Activated CD8-positive, alpha-beta T cell treated with anti-CD3 and anti-CD28 coated beads for 36 hours (primary cell): ENCODE results near the gene SPATA25. TPM values are rescaled to one million over a fixed set of nuclear protein-coding genes. Genes with fewer than 3 reads are reported as not detected.
"Not testable (repeated sequence)": the region's sequence is repeated elsewhere in the genome, so short reads cannot be mapped to it uniquely, and the experiment has no call there.

Experiments used
- ATAC-seq: fragments of 200-7000 bp; cut with Tn5 transposase; one replicate; pipeline ENCODE4 v1.10.0; 2021; ENCODE audit warnings: mild to moderate bottlenecking, moderate library complexity
- CTCF ChIA-PET: fragments of 350-600 bp; sonication (Branson Sonifier 250); formaldehyde crosslinking; loops from one replicate; lab custom pipeline; 2021; ENCODE audit warnings: antibody characterized with exemption; lab: Charles Lee
- POLR2A ChIA-PET: fragments of 350-600 bp; sonication (Branson Sonifier 250); formaldehyde crosslinking; loops from one replicate; lab custom pipeline; 2021; ENCODE audit warnings: antibody characterized with exemption; lab: Charles Lee
- DNase-seq: peaks from one replicate; pipeline ENCODE4 v3.0.0-alpha.2; 2020
- H3K27ac Mint-ChIP-seq: one replicate; pipeline ENCODE4 v1.8.0; 2021; ENCODE audit warnings: mild to moderate bottlenecking, mixed read lengths
- H3K27me3 Mint-ChIP-seq: one replicate; pipeline ENCODE4 v1.8.0; 2021; ENCODE audit warnings: mixed read lengths
- H3K36me3 Mint-ChIP-seq: one replicate; pipeline ENCODE4 v1.8.0; 2021; ENCODE audit warnings: low read depth, mixed read lengths
- H3K4me1 Mint-ChIP-seq: one replicate; pipeline ENCODE4 v1.8.0; 2021; ENCODE audit warnings: low read depth, mixed read lengths
- H3K4me3 Mint-ChIP-seq: one replicate; pipeline ENCODE4 v1.8.0; 2021; ENCODE audit warnings: mild to moderate bottlenecking, moderate library complexity, mixed read lengths
- H3K9me3 Mint-ChIP-seq: one replicate; pipeline ENCODE4 v1.8.0; 2021; ENCODE audit warnings: mixed read lengths
- CTCF ChIP-seq: fragments of 200-600 bp; IDR thresholded peaks from one replicate; pipeline ENCODE4 v1.8.0; 2022; ENCODE audit warnings: antibody characterized with exemption, mild to moderate bottlenecking
- intact Hi-C: fragments of 100-400 bp; cut with micrococcal nuclease; formaldehyde crosslinking; loops from one replicate; pipeline ENCODE4 v1.10.0; 2022
- total RNA-seq, 2 experiments: library from RNA; stranded (reverse); gene quantifications; one replicate each; pipeline ENCODE4 v1.2.3, GENCODE V29; 2021

The SPATA25 gene
- total RNA-seq, 2 experiments from 2014 or later: 0.58 to 0.74 TPM

GRCh38 chr20:45905505-45906079 is 18.2 kb upstream of the SPATA25 start:
- no peak overlapping the region for H3K4me3 Mint-ChIP-seq
- intact Hi-C loops: no loop called here
- H3K36me3 Mint-ChIP-seq: no peaks in the 10 kb centered on the region
- DNase-seq: no peak
- peaks cover 2% of the 10 kb centered on the region for H3K4me1 Mint-ChIP-seq
- no peak for ATAC-seq
- no peaks in the 10 kb centered on the region for H3K9me3 Mint-ChIP-seq
- TF ChIP-seq CTCF: no peak
- no peaks in the 10 kb centered on the region for H3K27me3 Mint-ChIP-seq
- ChIA-PET CTCF (interaction anchor here (0.6 to 1.6 kb wide), 5 partner anchors 20 to 106 kb away, joined by 3 to 11 read pairs (median 3); partner anchors contain the start of gene PCIF1), POLR2A (interaction anchor here (0.8 to 2.6 kb wide), 6 partner anchors 9 to 46 kb away, joined by 3 to 11 read pairs (median 4); partner anchors contain the start of genes CTSA, NEURL2 and ZSWIM1)
- H3K27ac Mint-ChIP-seq: no peak overlapping the region

GRCh38 chr20:45904583-45905504 is 17.4 kb upstream of the SPATA25 start:
- TF ChIP-seq CTCF: no peak
- no peak overlapping the region for H3K27ac Mint-ChIP-seq
- POLR2A ChIA-PET: interaction anchor here (0.8 to 2.6 kb wide), 6 partner anchors 8 to 47 kb away, joined by 3 to 11 read pairs (median 4); partner anchors contain the start of genes CTSA, NEURL2 and ZSWIM1
- no peak for DNase-seq
- H3K9me3 Mint-ChIP-seq: no peaks in the 10 kb centered on the region
- ATAC-seq: no peak
- H3K36me3 Mint-ChIP-seq: no peaks in the 10 kb centered on the region
- H3K27me3 Mint-ChIP-seq: no peaks in the 10 kb centered on the region
- H3K4me1 Mint-ChIP-seq: no peaks in the 10 kb centered on the region
- H3K4me3 Mint-ChIP-seq: no peak overlapping the region
- intact Hi-C loops: no loop called here
- CTCF ChIA-PET: interaction anchor here (0.8 to 1.6 kb wide), 5 partner anchors 12 to 105 kb away, joined by 3 to 11 read pairs (median 3); no protein-coding TSS in a partner anchor

- CTCF ChIA-PET: interaction anchor here (1.0 to 1.4 kb wide), 2 partner anchors 68 to 103 kb away, joined by 3 to 4 read pairs; no protein-coding TSS in a partner anchor
- Mint-ChIP-seq H3K9me3 (no peaks in the 10 kb centered on the region), H3K27ac (no peak overlapping the region), H3K4me3 (no peak overlapping the region), H3K4me1 (no peaks in the 10 kb centered on the region), H3K27me3 (no peaks in the 10 kb centered on the region), H3K36me3 (no peaks in the 10 kb centered on the region)
- TF ChIP-seq CTCF: no peak
- POLR2A ChIA-PET: interaction anchor here (1.1 kb wide), 1 partner anchor 9 kb away, joined by 3 read pairs; no protein-coding TSS in a partner anchor
- no peak for DNase-seq
- ATAC-seq: no peak
- intact Hi-C loops: no loop called here
These were observed 14.8 kb upstream of the SPATA25 start for GRCh38 chr20:45902199-45902701.

- DNase-seq, H3K4me1 Mint-ChIP-seq, intact Hi-C loops, H3K36me3 Mint-ChIP-seq, H3K9me3 Mint-ChIP-seq, H3K27ac Mint-ChIP-seq, H3K27me3 Mint-ChIP-seq, H3K4me3 Mint-ChIP-seq, ATAC-seq: not testable (repeated sequence)
- POLR2A ChIA-PET: interaction anchor here (1.1 kb wide), 1 partner anchor 10 kb away, joined by 3 read pairs; no protein-coding TSS in a partner anchor
- CTCF ChIA-PET: interaction anchor here (1.4 kb wide), 1 partner anchor 69 kb away, joined by 4 read pairs; no protein-coding TSS in a partner anchor
These were observed 13.9 kb upstream of the SPATA25 start for GRCh38 chr20:45901332-45901731.
